HUES6 (cell line): ENCODE measurements around the gene SEC61A1.

Experiments
- H3K27ac ChIP-seq: 2 replicates; pipeline ENCODE4 v1.7.0; 2013; ENCODE audit warnings: low read depth, mild to moderate bottlenecking, low read length, inconsistent platforms
- H3K27me3 ChIP-seq: 2 replicates; pipeline ENCODE4 v1.6.1; 2013; ENCODE audit warnings: low read length; ENCODE audit not compliant: control insufficient read depth, insufficient read depth
- H3K36me3 ChIP-seq: 2 replicates; pipeline ENCODE4 v1.6.1; 2013; ENCODE audit warnings: low read length; ENCODE audit not compliant: control insufficient read depth, insufficient read depth
- H3K4me1 ChIP-seq: 2 replicates; pipeline ENCODE4 v1.6.1; 2013; ENCODE audit warnings: low read length; ENCODE audit not compliant: control insufficient read depth, insufficient read depth
- H3K4me3 ChIP-seq: 2 replicates; pipeline ENCODE4 v1.5.1; 2013; ENCODE audit warnings: low read depth, low read length
- H3K9ac ChIP-seq: one replicate; pipeline ENCODE4 v1.6.1; 2013; ENCODE audit warnings: mild to moderate bottlenecking, low read length
- H3K9me3 ChIP-seq: 2 replicates; pipeline ENCODE4 v1.6.1; 2013; ENCODE audit warnings: low read depth, low read length; ENCODE audit not compliant: control insufficient read depth, insufficient read depth

Gene SEC61A1

GRCh38 chr3:128071771-128072453 is 19.7 kb downstream of the SEC61A1 start:
- peaks cover 7% of the 10 kb centered on the region for H3K4me1 ChIP-seq
- peaks cover 62% of the 10 kb centered on the region for H3K36me3 ChIP-seq
- H3K27me3 ChIP-seq: peaks cover 8% of the 10 kb centered on the region
- no peak overlapping the region for H3K4me3 ChIP-seq
- H3K27ac ChIP-seq: no peak overlapping the region
- no peaks in the 10 kb centered on the region for H3K9me3 ChIP-seq
- H3K9ac ChIP-seq: no peak overlapping the region

DNA sequence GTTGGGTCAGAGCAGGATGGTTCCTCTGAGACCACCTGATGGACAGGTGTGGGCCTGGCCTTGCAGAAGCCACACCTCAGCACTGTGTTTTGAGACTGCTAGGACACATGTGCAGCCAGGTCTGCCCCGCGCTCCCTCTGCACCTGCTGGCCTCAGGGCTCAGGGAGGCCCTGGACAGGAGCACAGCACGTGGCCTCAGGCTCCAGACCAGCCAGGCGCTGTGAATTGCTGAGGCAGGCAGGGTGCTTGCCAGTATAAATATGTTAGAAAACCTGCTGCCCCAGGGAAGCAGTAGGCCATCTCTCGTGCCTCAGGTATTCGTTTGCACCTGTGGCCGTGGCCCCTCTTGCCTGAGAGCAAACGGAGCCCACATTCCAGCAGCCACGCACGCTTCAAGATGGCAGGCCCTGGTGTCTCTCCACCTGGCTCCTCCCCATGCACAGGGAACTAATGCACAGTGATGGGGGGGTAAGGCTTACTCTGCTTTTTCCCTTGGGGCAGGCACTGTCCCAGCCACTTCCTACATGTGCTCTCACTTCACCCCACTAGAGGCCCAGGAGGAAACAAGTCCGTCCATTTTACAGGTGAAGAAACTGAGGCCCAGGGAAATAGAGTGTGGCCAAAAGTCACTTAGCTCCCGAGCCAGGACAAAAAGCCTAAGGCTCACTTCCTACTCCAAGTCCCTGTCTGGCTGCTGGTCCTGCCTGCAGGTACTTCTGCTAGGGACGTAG is 20.4 kb downstream of the SEC61A1 start:
- no peak overlapping the region for H3K27ac ChIP-seq
- H3K9me3 ChIP-seq: no peaks in the 10 kb centered on the region
- H3K9ac ChIP-seq: no peak overlapping the region
- H3K4me3 ChIP-seq: no peak overlapping the region
- peaks cover 55% of the 10 kb centered on the region for H3K36me3 ChIP-seq
- peaks cover 8% of the 10 kb centered on the region for H3K27me3 ChIP-seq
- H3K4me1 ChIP-seq: peaks cover 12% of the 10 kb centered on the region

GRCh38 chr3:128073185-128073725 is 21.0 kb downstream of the SEC61A1 start:
- Histone ChIP-seq H3K9ac (no peak overlapping the region), H3K4me3 (no peak overlapping the region), H3K27ac (no peak overlapping the region), H3K9me3 (no peaks in the 10 kb centered on the region), H3K4me1 (peaks cover 16% of the 10 kb centered on the region), H3K36me3 (peaks cover 48% of the 10 kb centered on the region), H3K27me3 (peaks cover 8% of the 10 kb centered on the region)

DNA sequence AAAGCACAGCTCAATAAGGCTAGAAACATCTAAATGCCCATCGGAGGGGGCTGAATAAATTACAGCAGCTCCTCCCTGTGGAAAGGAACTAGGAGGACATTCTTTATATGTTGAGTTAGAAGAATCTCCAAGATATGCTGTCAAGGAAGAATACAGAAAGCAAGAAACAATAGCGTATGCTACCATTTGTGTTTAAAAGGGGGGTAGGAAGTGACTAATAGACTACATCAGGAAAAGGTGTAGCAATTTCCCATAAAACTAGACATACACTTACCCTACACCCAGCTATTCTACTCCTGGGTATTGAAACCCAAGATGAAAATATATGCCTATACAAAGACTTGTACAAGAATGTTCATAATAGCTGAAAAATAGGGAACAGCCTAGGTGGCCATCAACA is 21.6 kb downstream of the SEC61A1 start:
- no peak overlapping the region for H3K9ac ChIP-seq
- no peaks in the 10 kb centered on the region for H3K9me3 ChIP-seq
- H3K27me3 ChIP-seq: peaks cover 8% of the 10 kb centered on the region
- H3K4me3 ChIP-seq: no peak overlapping the region
- H3K27ac ChIP-seq: no peak overlapping the region
- peaks cover 44% of the 10 kb centered on the region for H3K36me3 ChIP-seq
- H3K4me1 ChIP-seq: peaks cover 16% of the 10 kb centered on the region

DNA sequence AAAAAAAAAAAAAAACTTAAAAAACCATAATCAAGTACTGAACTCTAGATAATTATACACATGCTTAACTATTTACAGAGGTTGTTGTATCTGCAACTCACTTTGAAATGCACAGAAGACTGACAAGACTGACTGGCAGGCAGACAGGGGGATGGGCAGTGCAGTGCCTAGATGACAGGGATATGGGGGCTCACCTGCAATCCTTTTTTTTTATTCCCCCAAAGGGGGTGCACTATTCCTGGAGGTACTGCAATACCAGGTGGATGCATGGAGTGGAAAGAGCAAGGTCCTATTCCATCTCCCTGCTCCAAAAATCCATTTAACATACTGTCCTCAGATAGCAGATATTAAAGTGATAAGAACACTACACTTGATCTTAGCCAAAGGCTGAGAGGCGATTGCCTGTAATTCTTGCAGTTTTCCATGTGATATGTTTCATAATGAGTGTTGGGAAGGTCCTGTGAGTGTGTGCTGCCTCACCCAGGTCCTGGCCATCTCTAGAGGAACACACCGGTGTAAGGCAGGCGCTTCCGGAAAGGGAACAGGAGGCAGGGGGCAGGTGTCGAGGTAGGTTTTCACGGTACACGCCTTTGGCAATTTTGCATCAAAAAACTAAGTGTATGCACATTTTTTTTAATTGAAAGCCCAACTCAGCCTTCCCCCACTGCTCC is 22.7 kb downstream of the SEC61A1 start:
- Histone ChIP-seq H3K4me3 (peak overlapping the region; percentile 68), H3K9me3 (no peaks in the 10 kb centered on the region), H3K27me3 (peaks cover 8% of the 10 kb centered on the region), H3K4me1 (peaks cover 16% of the 10 kb centered on the region), H3K27ac (no peak overlapping the region), H3K36me3 (peaks cover 43% of the 10 kb centered on the region), H3K9ac (peak overlapping the region; percentile 51)

DNA sequence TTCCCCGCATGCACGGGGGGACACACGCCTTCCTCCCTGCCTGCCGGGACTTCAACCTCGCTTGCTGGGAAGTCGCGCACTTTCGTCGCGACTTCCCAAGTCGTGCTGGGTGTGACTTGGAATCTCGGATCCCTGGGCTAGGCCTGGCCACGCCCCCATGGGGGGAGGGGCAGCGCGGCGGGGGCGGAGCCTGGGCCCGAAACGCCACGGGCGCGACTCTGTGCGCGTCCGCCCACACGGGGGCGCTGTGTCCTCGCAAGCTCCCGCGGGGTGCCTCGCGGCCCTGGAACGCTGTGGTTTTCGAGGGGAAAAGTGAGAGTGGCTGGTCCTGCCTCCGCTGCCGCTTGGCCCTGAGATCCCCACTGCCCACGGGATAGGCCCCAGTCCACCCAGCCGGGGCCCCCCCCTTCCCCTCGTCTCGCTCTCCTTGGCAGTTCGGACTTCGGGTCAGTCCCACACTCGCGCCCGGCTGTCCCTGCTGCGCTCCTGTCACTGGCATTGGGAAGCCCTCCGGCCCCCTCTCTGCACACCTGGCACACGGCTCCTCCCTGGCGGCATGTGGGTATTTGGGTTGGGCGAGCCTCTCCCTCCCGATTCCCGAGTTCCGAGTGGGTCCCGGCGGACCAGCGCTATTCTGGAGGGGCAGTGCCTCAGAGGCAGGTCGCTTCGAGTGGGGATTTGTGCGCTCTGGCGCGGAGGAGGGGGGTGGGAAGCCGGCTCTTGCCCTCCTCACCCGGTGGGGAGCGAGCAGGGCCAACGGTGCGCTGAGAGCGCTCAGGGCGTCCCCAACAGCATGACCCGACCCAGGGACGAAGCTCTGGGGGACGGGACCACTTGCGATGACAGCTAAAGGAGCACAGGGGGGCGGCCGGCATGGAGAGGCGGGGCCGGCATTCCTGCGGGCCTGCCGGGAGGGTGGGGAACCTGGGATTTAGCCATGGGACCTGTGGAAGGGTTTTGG is 23.6 kb downstream of the SEC61A1 start:
- H3K27ac ChIP-seq: no peak overlapping the region
- no peaks in the 10 kb centered on the region for H3K9me3 ChIP-seq
- H3K4me3 ChIP-seq: peak overlapping the region; percentile 68
- H3K36me3 ChIP-seq: peaks cover 43% of the 10 kb centered on the region
- peaks cover 16% of the 10 kb centered on the region for H3K4me1 ChIP-seq
- H3K27me3 ChIP-seq: peaks cover 8% of the 10 kb centered on the region
- peak overlapping the region; percentile 51 for H3K9ac ChIP-seq

DNA sequence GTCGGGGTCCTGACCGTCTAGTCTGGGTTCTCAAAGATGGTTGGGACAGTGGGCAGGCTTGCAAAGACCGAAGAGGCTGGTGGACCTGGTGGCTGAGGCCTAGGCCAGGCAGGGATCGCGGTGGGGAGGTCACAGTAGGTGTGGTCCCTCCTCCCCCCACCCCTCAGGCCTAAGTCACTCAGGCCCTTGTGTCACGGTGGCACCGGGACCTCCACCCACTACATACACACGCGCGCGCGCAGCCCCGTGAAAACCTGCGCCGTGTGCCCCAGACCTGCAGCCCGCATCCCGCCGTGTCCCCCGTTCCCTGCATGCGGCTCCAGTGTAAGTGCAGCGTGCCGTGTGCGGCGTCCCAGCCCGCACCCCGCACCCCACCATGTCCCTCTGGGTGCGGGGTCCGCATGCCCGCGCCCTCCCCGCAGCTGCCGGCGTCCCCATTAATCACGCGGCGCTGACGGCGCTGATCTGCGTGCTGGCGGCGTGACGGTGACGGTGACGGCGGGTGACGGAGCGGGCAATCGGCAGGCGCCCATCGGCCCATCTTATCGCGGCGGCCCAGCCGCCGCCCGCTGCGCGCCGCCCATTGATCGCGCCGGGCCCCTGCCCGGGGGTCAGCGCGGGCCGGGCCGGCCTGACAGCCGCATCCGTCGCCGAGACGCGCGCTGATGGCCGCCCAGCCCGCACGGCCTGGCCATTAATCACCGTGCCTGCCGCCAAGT is 24.4 kb downstream of the SEC61A1 start:
- Histone ChIP-seq H3K9ac (peak overlapping the region; percentile 39), H3K9me3 (no peaks in the 10 kb centered on the region), H3K27ac (no peak overlapping the region), H3K27me3 (peaks cover 8% of the 10 kb centered on the region), H3K36me3 (peaks cover 43% of the 10 kb centered on the region), H3K4me1 (peaks cover 16% of the 10 kb centered on the region), H3K4me3 (peak overlapping the region; percentile 68)

DNA sequence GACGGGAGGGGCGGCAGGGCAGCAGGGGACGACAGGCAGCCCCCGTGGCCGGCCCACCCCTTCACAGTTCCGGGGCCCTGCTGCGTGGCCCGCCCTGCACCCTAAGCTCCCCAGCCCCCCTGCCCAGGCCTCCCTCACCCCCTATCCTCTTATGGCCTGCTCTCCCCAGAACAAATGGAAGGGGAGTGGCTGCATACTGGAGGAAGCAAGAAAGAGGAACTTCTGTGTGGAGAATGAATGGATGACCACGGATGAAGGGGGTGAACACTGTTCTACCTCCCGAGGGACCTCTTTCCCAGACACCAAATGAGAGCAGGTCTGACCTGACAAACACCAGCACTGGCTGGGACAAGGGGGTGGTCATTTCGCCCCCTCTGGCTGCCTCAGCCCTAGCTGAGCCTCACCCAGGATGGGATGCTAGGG is 25.0 kb downstream of the SEC61A1 start:
- Histone ChIP-seq H3K9me3 (no peaks in the 10 kb centered on the region), H3K4me1 (peaks cover 16% of the 10 kb centered on the region), H3K36me3 (peaks cover 43% of the 10 kb centered on the region), H3K27me3 (peaks cover 8% of the 10 kb centered on the region), H3K4me3 (peak overlapping the region; percentile 68), H3K27ac (no peak overlapping the region), H3K9ac (peak overlapping the region; percentile 15)

GRCh38 chr3:128077665-128078064 is 25.4 kb downstream of the SEC61A1 start:
- Histone ChIP-seq H3K36me3 (peaks cover 43% of the 10 kb centered on the region), H3K27ac (no peak overlapping the region), H3K27me3 (peaks cover 8% of the 10 kb centered on the region), H3K4me3 (peak overlapping the region; percentile 68; the same call in 1 of the 2 replicates), H3K4me1 (peaks cover 16% of the 10 kb centered on the region), H3K9ac (peak overlapping the region; percentile 15), H3K9me3 (no peaks in the 10 kb centered on the region)

- no peaks in the 10 kb centered on the region for H3K9me3 ChIP-seq
- no peak overlapping the region for H3K27ac ChIP-seq
- H3K9ac ChIP-seq: no peak overlapping the region
- peaks cover 8% of the 10 kb centered on the region for H3K27me3 ChIP-seq
- H3K4me3 ChIP-seq: no peak overlapping the region
- peaks cover 45% of the 10 kb centered on the region for H3K36me3 ChIP-seq
- H3K4me1 ChIP-seq: peaks cover 16% of the 10 kb centered on the region
These were observed 26.1 kb downstream of the SEC61A1 start for GRCh38 chr3:128078322-128078721.
